GM10248 (cell line): Measurements from ENCODE around the gene ATP6V0A4.

Experiments
- CTCF ChIA-PET: fragments of 300-600 bp; sonication (Branson Sonifier 250); formaldehyde crosslinking; extraction: SDS; loops from one replicate; lab custom pipeline; 2021; ENCODE audit warnings: antibody characterized with exemption; lab: Yijun Ruan, JAX
- POLR2A ChIA-PET: fragments of 350-650 bp; sonication (Branson Sonifier 250); formaldehyde crosslinking; extraction: SDS; loops from one replicate; lab custom pipeline; 2020; ENCODE audit warnings: antibody characterized with exemption; lab: Yijun Ruan, JAX
- DNase-seq: peaks from one replicate; pipeline ENCODE4 v3.0.0; 2012; ENCODE audit errors: extremely low spot score
- TF ChIP-seq, protein P1 (sequence below): IDR thresholded peaks from 2 replicates; pipeline ENCODE4 v1.5.1; 2012; ENCODE audit warnings: mild to moderate bottlenecking, low read depth; ENCODE audit errors: extremely low read depth, missing control alignments, control extremely low read depth

The ATP6V0A4 gene

DNA sequence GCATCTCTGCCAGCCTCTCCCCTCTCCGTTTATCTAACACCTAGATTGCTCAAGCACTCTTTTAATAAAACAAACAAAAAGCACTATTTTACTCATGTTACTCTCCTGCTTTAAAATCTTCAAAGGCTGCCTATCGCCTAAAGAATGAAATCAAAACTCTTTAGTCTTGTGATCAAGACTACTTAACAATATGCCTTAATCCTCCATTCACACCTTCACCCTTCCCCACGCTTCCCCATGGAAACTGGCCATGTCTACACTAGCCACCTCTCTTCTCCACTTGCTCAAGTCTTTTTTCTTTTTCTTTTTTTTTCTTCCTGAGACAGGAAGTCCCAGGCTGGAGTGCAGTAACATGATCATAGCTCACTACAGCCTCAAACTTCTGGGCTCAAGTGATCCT lies 48.0 kb downstream of the ATP6V0A4 start:
- POLR2A ChIA-PET: no interaction called here
- DNase-seq: no peak
- CTCF ChIA-PET: interaction anchor here (2.7 kb wide), 1 partner anchor 11 kb away, joined by 11 read pairs; no protein-coding TSS in a partner anchor

DNA sequence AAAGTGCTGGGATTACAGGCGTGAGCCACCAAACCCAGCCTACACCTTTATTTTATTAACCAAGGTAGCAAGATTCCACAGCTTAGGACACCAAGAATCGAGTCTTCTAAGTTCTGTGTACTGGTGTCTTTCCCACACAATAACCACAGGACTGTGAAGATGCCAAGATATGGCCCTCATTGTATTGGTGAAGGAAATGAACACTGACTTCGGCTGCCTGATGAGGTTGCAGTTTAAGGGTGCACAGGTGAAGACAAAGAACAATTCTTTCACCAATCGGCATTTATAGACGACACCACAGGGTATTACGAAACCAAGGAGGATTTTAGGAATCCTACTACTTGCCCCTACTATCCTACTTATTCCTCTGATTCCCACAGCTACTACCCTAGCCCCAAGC lies 49.3 kb downstream of the ATP6V0A4 start:
- ChIA-PET POLR2A (no interaction called here), CTCF (interaction anchor here (2.2 kb wide), 1 partner anchor 10 kb away, joined by 11 read pairs; no protein-coding TSS in a partner anchor)
- TF ChIP-seq, protein P1, sequence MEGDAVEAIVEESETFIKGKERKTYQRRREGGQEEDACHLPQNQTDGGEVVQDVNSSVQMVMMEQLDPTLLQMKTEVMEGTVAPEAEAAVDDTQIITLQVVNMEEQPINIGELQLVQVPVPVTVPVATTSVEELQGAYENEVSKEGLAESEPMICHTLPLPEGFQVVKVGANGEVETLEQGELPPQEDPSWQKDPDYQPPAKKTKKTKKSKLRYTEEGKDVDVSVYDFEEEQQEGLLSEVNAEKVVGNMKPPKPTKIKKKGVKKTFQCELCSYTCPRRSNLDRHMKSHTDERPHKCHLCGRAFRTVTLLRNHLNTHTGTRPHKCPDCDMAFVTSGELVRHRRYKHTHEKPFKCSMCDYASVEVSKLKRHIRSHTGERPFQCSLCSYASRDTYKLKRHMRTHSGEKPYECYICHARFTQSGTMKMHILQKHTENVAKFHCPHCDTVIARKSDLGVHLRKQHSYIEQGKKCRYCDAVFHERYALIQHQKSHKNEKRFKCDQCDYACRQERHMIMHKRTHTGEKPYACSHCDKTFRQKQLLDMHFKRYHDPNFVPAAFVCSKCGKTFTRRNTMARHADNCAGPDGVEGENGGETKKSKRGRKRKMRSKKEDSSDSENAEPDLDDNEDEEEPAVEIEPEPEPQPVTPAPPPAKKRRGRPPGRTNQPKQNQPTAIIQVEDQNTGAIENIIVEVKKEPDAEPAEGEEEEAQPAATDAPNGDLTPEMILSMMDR: no peak
- no peak for DNase-seq

More for the DNA sequence above, 48.0 kb downstream of the ATP6V0A4 start:
- TF ChIP-seq, protein P1: no peak

DNA sequence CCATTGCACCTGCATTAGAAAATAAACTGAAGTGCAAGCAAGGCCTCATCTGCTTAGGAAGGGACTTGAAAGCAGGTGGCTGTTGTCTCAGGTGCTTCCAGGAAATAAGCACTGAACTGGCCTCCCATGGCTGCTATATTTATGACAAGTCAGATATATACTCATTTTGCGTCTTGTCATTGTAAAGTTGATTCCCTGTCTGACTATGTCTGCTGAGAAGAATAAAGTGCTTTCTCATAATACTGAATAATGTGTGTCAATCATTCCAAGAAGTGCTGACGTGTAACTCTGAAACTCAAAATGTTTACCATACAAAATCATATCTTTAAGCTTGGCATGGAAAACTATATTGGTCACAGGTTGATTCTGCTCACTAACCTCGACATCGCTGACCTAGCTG lies 51.9 kb downstream of the ATP6V0A4 start:
- TF ChIP-seq, protein P1: no peak
- ChIA-PET POLR2A (no interaction called here), CTCF (no interaction called here)
- no peak for DNase-seq

DNA sequence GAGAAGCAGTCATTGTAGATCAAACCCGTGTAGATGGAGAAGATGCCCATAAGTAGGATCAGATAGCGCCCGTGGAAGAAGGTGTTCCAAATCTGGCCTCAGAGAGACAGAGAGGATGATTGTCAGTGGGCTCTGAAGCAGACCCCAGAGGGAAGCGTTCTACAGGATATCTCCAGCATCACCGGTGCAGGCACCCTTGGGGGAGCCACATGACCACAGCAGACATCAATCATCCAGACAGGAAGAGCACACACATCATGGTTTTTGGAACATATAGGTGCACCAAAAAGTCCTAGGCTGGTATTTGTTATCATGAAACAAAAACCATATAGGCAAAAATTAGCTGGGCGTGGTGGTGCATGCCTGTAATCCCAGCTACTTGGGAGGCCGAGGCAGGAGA lies 52.8 kb downstream of the ATP6V0A4 start:
- no peak for DNase-seq
- ChIA-PET CTCF (no interaction called here), POLR2A (no interaction called here)
- TF ChIP-seq, protein P1: no peak

DNA sequence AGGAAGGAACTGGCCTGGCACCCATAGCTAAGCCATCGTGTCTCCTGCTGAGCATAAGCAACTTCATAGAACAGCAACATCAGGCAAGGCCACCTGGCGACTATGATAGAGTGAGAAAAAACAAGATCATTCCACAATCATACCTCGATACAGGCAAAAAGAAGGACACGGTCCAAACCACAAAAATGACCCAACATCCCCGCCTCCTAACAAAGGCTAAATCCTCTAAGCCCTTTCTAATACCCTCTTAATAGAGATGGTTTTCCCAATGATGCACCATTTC lies 56.6 kb downstream of the ATP6V0A4 start:
- ChIA-PET POLR2A (no interaction called here), CTCF (interaction anchor here (1.9 kb wide), 1 partner anchor 580 kb away, joined by 11 read pairs; no protein-coding TSS in a partner anchor)
- DNase-seq: no peak

DNA sequence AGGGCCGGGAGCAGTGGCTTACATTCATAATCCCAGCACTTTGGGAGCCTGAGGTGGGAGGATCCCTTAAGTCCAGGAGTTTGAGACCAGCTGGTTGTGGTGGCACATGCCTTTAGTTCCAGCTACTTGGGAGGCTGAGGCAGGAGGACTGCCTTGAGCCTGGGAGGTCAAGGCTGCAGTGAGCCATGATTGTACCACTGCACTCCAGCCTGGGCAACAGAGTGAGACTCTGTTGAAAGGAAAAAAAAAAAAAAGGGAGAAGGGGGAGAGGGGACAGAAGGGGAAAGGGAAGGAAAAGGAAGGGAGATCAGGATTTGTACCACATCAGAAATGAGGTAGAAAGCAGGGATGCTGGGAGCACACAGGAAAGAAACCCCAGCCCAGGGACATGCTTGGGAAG lies 58.1 kb downstream of the ATP6V0A4 start:
- TF ChIP-seq, protein P1: no peak
- no peak for DNase-seq
- POLR2A ChIA-PET: no interaction called here
- CTCF ChIA-PET: interaction anchor here (1.2 to 2.7 kb wide), 7 partner anchors 11 to 836 kb away, joined by 3 to 11 read pairs (median 10); no protein-coding TSS in a partner anchor

More for the DNA sequence above, 56.6 kb downstream of the ATP6V0A4 start:
- TF ChIP-seq, protein P1: no peak
